ENCODE results near the gene WSB1. TPM values are rescaled to one million over a fixed set of nuclear protein-coding genes. Genes with fewer than 3 reads are reported as not detected.

WSB1 gene
- total and polyA plus RNA-seq, 9 of the 15 experiments (the other 6 are each of a cell fraction or from before 2014, with no cell fraction given) = 22.8 to 229 (median 81.1) TPM

DNA sequence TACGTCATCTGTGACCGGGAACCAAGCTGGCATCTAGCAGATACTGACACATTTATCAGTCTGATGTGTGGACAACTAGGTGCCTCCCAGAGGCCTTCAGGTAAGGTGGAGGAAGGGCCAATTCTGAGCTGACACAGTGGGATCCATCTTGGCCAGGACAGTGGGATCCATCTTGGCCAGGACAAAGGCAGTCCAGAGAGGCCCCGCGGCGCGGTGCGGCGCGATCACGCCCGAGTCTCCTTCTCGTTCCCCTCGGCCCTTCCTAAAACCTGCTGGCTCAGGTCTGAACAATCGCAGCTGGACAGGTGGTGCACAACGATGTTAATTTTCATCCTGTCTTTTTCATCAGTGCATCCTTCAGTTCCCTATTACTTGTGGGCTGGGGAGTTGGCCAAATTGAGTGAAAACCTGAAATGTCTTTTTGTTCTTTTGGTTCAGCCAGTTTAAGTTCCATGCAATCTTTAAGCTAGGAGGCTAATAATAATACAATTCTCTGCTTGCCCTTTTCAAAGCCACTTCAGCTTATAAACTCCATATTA lies 486 bp upstream of the WSB1 start (continued):
- no peak for TF ChIP-seq TOE1 (IDR thresholded peaks at IDR 0.05; ENCODE audit: borderline replicate concordance)
- no peak for TF ChIP-seq TOE1 (CRISPR knock-in tag; IDR thresholded peaks at IDR 0.05; ENCODE audit: borderline replicate concordance, low read depth)
- TF ChIP-seq, protein P1, sequence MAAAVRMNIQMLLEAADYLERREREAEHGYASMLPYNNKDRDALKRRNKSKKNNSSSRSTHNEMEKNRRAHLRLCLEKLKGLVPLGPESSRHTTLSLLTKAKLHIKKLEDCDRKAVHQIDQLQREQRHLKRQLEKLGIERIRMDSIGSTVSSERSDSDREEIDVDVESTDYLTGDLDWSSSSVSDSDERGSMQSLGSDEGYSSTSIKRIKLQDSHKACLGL (CRISPR knock-in tag; IDR thresholded peaks at IDR 0.05; ENCODE audit: borderline replicate concordance, poor library complexity, severe bottlenecking) = peak; percentile 9
- peak; percentile 81 for TF ChIP-seq TCFL5 (CRISPR knock-in tag; conservative IDR thresholded peaks at IDR 0.05)
- TF ChIP-seq, protein P2, sequence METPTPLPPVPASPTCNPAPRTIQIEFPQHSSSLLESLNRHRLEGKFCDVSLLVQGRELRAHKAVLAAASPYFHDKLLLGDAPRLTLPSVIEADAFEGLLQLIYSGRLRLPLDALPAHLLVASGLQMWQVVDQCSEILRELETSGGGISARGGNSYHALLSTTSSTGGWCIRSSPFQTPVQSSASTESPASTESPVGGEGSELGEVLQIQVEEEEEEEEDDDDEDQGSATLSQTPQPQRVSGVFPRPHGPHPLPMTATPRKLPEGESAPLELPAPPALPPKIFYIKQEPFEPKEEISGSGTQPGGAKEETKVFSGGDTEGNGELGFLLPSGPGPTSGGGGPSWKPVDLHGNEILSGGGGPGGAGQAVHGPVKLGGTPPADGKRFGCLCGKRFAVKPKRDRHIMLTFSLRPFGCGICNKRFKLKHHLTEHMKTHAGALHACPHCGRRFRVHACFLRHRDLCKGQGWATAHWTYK (CRISPR knock-in tag; IDR thresholded peaks at IDR 0.05) = peak; percentile 97
- TF ChIP-seq HNRNPLL (IDR thresholded peaks at IDR 0.05; ENCODE audit: low read depth, low read length, poor library complexity, severe bottlenecking) = no peak
- no peak for TF ChIP-seq ATF7 (IDR thresholded peaks at IDR 0.05)
- 0 out of 2 replicates have a peak, but pooled peaks have one; percentile 17 for TF ChIP-seq NFE2L1 (tag; IDR thresholded peaks at IDR 0.05; ENCODE audit: borderline replicate concordance, low read depth)
- peak; percentile 72 for TF ChIP-seq PTTG1 (tag; IDR thresholded peaks at IDR 0.05; ENCODE audit: low read depth)
- TF ChIP-seq ZNF143 (CRISPR knock-in tag; IDR thresholded peaks at IDR 0.05) = no peak
- no peak for TF ChIP-seq BCOR (IDR thresholded peaks at IDR 0.05)
- TF ChIP-seq THRAP3 (IDR thresholded peaks at IDR 0.05; ENCODE audit: borderline replicate concordance) = no peak
- TF ChIP-seq, protein P3, sequence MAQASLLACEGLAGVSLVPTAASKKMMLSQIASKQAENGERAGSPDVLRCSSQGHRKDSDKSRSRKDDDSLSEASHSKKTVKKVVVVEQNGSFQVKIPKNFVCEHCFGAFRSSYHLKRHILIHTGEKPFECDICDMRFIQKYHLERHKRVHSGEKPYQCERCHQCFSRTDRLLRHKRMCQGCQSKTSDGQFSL (CRISPR knock-in tag; IDR thresholded peaks at IDR 0.05) = no peak
- TF ChIP-seq, protein P3 (tag; IDR thresholded peaks at IDR 0.05) = peak in 1 of 2 experiments; percentile 94; a peak in 2 of 4 replicates
- no peak for TF ChIP-seq NCOA4 (IDR thresholded peaks at IDR 0.05; ENCODE audit: partially characterized antibody)
- TF ChIP-seq STAG1 (CRISPR knock-in tag; IDR thresholded peaks at IDR 0.05; ENCODE audit: borderline replicate concordance) = no peak
- no peak for TF ChIP-seq RBM14 (IDR thresholded peaks at IDR 0.05; ENCODE audit: borderline replicate concordance, insufficient read depth, low read depth, low read length)
- TF ChIP-seq BHLHE40 (IDR thresholded peaks at IDR 0.05; ENCODE audit: low read length) = no peak
- no peak for TF ChIP-seq ZNF780A (CRISPR knock-in tag; IDR thresholded peaks at IDR 0.05)
- no peak for TF ChIP-seq MYNN (IDR thresholded peaks at IDR 0.05)
- no peak for TF ChIP-seq MYNN (CRISPR knock-in tag; IDR thresholded peaks at IDR 0.05)
- no peak for TF ChIP-seq STAT5A (IDR thresholded peaks at IDR 0.05; ENCODE audit: borderline replicate concordance, low read length)
- TF ChIP-seq MEIS2 (IDR thresholded peaks at IDR 0.05; ENCODE audit: partially characterized antibody) = no peak
- no peak for TF ChIP-seq ETV6 (IDR thresholded peaks at IDR 0.05; ENCODE audit: borderline replicate concordance in 1 of 2, low read depth in 2 of 2, low read length in 1 of 2)
- TF ChIP-seq ETV6 (CRISPR knock-in tag; IDR thresholded peaks at IDR 0.05; ENCODE audit: borderline replicate concordance) = no peak
- peak; percentile 84 for TF ChIP-seq NFRKB (IDR thresholded peaks at IDR 0.05; ENCODE audit: low read depth)
- no peak for TF ChIP-seq CCNT2 (IDR thresholded peaks at IDR 0.05; ENCODE audit: borderline replicate concordance, extremely low read depth, insufficient read length, low read depth, low read length)
- no peak for TF ChIP-seq GTF2E2 (tag; IDR thresholded peaks at IDR 0.05)
- TF ChIP-seq ZNF76 (CRISPR knock-in tag; IDR thresholded peaks at IDR 0.05; ENCODE audit: borderline replicate concordance) = no peak; the same call in 1 of the 2 replicates
